Fibroblast of pulmonary artery (primary cell): ENCODE results near the gene ARHGEF10L.

Experiments
- DNase-seq: peaks from one replicate; pipeline ENCODE4 v3.0.0-alpha.2; 2010; ENCODE audit warnings: low read depth
- H3K4me3 ChIP-seq: replicated peaks from 2 replicates; pipeline ENCODE4 v1.5.1; 2011; ENCODE audit warnings: low read depth, mild to moderate bottlenecking, control low read depth, low read length, moderate library complexity
- TF ChIP-seq, protein P1 (sequence below): IDR thresholded peaks from 2 replicates; pipeline ENCODE4 v1.5.1; 2011; ENCODE audit warnings: mild to moderate bottlenecking, control low read depth, low read length, inconsistent platforms; ENCODE audit errors: missing control alignments

The ARHGEF10L gene

DNA sequence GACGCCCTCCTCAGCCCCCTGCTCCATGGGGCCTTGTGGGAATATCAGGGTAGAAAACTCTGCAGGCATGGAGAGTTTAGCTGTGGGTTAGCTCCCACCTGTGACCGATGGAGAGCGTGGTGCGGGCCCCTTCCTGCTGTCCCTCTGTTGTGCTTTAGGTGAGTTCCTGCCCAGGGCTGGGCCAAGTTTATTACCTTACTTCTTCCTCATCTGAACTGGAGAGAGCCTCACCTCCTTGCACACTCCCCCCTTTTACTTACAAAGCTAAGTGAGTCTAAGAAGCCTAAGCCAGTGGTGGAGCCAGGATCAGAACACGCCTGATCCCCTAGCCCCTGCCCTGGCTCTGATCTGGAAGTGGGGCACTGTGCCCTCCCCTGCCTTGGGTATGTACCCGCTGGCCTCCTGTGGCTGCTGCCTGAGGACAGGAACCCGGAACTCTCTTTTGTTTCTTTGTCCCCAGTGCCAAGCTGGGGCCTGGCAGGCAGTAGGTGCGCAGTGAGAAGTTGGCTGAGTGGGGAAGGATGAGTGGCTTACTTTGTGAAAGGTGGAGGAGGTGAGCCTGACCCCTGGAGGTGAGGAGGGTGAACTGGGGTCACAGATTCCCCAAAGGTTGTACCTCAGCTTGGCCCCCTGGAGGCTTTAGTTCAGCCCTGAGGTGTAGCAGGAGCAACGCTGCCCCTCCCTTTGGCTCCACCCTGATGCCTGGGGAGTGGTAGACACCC lies 32.9 kb downstream of the ARHGEF10L start:
- no peak overlapping the region for H3K4me3 ChIP-seq
- no peak for DNase-seq
- TF ChIP-seq, protein P1, sequence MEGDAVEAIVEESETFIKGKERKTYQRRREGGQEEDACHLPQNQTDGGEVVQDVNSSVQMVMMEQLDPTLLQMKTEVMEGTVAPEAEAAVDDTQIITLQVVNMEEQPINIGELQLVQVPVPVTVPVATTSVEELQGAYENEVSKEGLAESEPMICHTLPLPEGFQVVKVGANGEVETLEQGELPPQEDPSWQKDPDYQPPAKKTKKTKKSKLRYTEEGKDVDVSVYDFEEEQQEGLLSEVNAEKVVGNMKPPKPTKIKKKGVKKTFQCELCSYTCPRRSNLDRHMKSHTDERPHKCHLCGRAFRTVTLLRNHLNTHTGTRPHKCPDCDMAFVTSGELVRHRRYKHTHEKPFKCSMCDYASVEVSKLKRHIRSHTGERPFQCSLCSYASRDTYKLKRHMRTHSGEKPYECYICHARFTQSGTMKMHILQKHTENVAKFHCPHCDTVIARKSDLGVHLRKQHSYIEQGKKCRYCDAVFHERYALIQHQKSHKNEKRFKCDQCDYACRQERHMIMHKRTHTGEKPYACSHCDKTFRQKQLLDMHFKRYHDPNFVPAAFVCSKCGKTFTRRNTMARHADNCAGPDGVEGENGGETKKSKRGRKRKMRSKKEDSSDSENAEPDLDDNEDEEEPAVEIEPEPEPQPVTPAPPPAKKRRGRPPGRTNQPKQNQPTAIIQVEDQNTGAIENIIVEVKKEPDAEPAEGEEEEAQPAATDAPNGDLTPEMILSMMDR = no peak

DNA sequence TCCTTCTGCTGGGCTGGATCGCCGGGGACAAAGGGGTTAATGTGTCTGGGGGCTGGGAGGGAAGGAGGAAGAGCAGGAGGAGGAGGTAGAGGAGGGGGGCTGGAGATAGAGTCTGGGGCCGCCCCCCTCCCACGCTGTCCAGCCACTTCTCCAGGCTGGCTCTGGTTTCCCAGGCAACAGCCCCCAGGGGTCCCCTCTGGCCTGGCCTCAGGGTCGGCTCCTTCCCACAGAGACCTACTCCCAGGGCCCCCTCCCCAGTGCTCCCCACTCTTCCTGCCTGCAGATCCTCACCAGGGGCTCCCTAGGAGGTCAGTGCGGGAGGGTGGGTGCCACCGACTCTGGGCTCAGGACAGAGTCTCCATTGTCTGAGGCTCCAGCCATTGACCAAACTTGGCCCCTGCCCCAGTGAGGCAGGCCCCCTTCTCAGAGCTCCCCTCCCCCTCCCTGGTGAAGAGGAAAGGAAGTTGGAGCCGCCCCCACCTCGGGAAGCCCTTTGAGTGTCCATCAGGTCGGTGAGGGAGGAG lies 34.1 kb downstream of the ARHGEF10L start:
- TF ChIP-seq, protein P1 = no peak
- no peak overlapping the region for H3K4me3 ChIP-seq
- DNase-seq = no peak

DNA sequence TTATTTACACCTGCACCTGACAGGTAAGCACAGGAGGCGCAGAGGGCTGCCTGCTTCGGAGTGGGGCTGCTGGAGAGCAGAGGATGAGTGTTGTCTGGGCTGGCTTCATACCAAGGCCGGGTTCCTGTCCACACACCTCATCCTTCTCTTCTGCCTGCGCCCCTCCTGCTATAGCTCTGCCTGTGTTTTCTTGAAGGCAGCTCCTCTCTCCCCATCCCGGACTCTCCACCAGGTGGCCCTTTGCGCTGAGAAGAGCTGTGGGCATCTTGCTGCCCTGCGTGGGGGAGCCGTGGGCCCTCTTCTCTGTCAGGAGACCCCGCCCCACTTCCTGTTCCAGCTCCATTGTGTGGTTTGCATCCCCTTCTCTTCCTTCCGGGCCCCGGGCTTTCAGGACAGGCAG lies 35.0 kb downstream of the ARHGEF10L start:
- no peak for DNase-seq
- no peak overlapping the region for H3K4me3 ChIP-seq
- TF ChIP-seq, protein P1 = peak; percentile 24

DNA sequence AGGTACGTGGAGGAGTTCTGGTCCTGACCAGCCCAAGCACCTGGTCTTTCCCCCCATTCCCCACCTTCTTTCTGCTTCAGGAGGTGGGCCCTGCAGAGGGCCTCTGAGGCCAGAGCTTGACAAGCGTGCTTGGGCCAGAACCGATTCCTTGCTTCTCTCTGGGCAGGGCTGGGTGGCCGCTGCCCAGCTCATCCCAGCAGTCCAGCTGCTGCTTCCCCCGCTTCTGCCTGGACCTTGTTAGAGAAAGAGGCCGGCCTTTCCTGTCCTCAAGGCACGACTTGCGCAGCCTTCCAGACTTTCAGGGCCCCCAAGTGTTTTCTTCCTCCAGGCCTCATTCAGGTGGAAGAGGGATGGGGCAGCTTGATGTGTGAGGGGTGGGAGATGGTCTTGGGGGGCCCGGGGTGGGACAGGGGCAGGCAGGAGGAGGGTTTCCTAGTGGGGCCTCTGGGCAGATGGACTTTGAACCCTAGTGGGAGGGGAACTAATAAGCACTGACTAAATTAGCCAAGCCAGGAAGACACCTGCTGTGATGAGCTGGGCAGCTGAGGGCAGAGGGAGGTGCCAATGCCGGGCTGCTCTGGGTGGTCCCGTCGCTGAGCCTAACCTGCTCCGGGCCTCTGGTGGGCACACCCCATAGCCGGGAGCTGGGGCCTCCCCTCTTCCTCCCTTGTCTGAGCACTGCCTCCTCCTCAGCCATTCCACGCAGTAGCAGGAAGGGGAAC lies 36.5 kb downstream of the ARHGEF10L start:
- DNase-seq = no peak

DNA sequence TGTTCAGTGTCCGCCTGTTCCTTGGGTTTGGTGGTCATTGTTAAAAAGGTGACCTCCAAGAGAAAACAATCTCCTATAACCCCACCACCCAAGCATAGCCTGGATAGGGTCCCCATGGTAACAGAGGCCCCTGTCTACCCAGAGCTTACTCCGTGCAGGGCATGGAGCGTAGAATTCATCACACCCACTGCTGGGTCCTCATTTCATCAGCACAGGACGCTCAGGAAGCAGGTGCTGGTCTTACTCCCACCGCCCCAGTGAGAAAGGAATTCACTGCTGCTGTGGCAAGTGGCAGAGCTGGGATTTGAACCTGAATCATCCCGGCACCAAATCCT lies 37.0 kb downstream of the ARHGEF10L start:
- no peak overlapping the region for H3K4me3 ChIP-seq
- TF ChIP-seq, protein P1 = no peak
- no peak for DNase-seq

More for the DNA sequence above, 36.5 kb downstream of the ARHGEF10L start:
- TF ChIP-seq, protein P1 = no peak
- H3K4me3 ChIP-seq = no peak overlapping the region

DNA sequence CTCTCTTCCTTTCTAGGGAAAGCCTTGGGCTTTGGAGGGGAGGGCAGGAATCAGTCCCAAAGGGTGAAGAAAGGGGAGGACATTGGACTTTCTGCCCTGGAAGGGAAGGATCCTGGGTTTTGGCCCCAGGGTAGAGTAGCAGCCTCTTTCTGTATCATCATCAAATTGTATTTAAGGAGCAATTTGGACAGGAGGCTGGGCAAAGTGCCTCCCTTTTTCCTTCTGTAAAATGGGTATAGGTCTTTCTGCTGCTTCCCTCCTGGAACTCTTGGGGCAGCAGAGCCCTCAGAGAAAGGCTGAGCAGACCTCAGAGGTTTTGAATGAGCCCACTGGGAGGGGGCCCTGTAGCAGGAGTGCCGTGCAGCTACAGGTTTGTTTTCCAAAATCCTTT lies 38.4 kb downstream of the ARHGEF10L start:
- H3K4me3 ChIP-seq = no peak overlapping the region
- no peak for DNase-seq
- TF ChIP-seq, protein P1 = no peak
